H1 (cell line): ENCODE results near the gene NAE1. TPM values are rescaled to one million over a fixed set of nuclear protein-coding genes. Genes with fewer than 3 reads are reported as not detected.

Source experiments
- CHD7 ChIP-seq: fragments of 300-600 bp; sonication (generic); IDR thresholded peaks from 2 replicates; pipeline ENCODE4 v1.7.1; 2012; ENCODE audit warnings: low read length, moderate library complexity, mild to moderate bottlenecking, inconsistent platforms; ENCODE audit not compliant: insufficient replicate concordance
- CTCF ChIP-seq, 3 experiments: IDR thresholded peaks; 1 replicate in 2 of 3; 2 replicates in 1 of 3; pipeline versions ENCODE4 v1.5.1 to v1.6.1; 2011; ENCODE audit warnings: low read length in 3 of 3, mild to moderate bottlenecking in 3 of 3, inconsistent platforms in 2 of 3, low read depth in 1 of 3, moderate library complexity in 1 of 3; ENCODE audit not compliant: insufficient read depth in 1 of 3; ENCODE audit errors: control extremely low read depth in 1 of 3
- EZH2 ChIP-seq: fragments of 200-600 bp; sonication (generic); IDR thresholded peaks from 2 replicates; pipeline ENCODE4 v1.7.1; 2012; ENCODE audit warnings: low read depth, mild to moderate bottlenecking, moderate library complexity, low read length, inconsistent platforms; ENCODE audit not compliant: severe bottlenecking
- JUND ChIP-seq: IDR thresholded peaks from 2 replicates; pipeline ENCODE4 v1.6.1; 2011; ENCODE audit warnings: mild to moderate bottlenecking, improper control_type of control experiment, low read length
- SAP30 ChIP-seq: fragments of 300-600 bp; sonication (generic); IDR thresholded peaks from 2 replicates; pipeline ENCODE4 v1.7.1; 2012; ENCODE audit warnings: low read length, moderate library complexity, mild to moderate bottlenecking, inconsistent platforms; ENCODE audit not compliant: insufficient read depth, insufficient replicate concordance
- polyA plus RNA-seq, 7 experiments: library from polyadenylated mRNA; depleted of rRNA in 3 of 7; stranded (reverse) in 5 of 7; unstranded in 2 of 7; fragments of >200 nt in 5 of 7; fragments of 200-250 nt in 2 of 7; gene quantifications; 1 replicate in 5 of 7; 2 replicates in 1 of 7; 4 replicates in 1 of 7; pipeline versions ENCODE4 v1.2.1 to v1.2.3, GENCODE V29; 2011 to 2013; ENCODE audit warnings: missing spikeins in 2 of 7, mixed read lengths in 2 of 7
- total RNA-seq: library from RNA; stranded (reverse); fragmentation: NEBNext Ultra II Directional; extraction: Animal tissue kit (Norgen Biotek cat#: 25700); gene quantifications from 2 replicates; pipeline ENCODE4 v1.2.1, GENCODE V29; 2021

Gene NAE1
- total and polyA plus RNA-seq, 2 of the 8 experiments (the other 6 are each of a cell fraction or from before 2014, with no cell fraction given): 66.6 to 155 TPM

- no peak for TF ChIP-seq CHD7
- peak in 1 of 3 experiments; percentile 28; a peak in 1 of 4 replicates for TF ChIP-seq CTCF (IDR thresholded peaks at IDR 0.05; ENCODE audit: control extremely low read depth in 1 of 3, insufficient read depth in 1 of 3, low read depth in 1 of 3, low read length in 3 of 3)
- no peak for TF ChIP-seq EZH2
- no peak for TF ChIP-seq JUND
- no peak for TF ChIP-seq SAP30
- TF ChIP-seq, all 59 proteins: peak for 1
Measured at GRCh38 chr16:66758086-66758485, 72.7 kb downstream of the NAE1 start (continued).
